Measurements from ENCODE around the gene TMEM156.
"Not testable (repeated sequence)": the region's sequence is repeated elsewhere in the genome, so short reads cannot be mapped to it uniquely, and the experiment has no call there.

The TMEM156 gene

GRCh38 chr4:38988353-38988752 lies 43.9 kb downstream of the TMEM156 start:
- not testable (repeated sequence) for DNase-seq

GRCh38 chr4:38987491-38987890 lies 44.7 kb downstream of the TMEM156 start:
- no peak for DNase-seq

DNA sequence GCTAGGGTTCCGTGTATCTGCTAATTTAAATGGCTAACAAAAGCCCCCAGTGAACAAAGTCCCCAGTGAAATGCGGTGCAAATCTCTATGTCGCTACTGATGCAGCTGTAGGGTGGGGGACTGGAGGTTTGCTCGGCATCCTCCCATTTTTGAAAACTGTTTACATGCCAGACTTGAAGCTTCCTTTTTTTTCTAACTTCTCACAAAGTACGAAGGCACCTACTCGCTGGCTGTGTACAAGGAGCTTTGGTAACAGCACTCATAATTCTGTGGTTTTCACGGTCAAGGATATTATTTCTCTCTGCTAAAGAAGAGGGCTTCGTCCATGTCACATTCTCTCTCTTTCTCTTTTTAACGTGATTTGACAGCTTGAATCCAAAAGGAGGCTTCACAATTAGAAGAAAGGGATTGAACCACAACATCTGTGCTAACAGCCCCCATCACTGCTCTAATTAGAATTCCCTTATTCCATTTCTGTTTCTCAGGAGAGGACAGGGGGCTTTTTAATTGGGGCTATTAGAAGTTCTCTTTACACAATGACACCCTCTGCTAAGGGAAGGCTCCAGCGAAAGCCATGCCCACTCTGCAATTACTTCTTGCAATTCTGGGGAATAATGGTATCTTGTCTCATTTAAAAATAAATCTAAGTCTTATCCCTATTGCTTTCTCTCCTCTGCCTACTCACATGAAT lies 46.7 kb downstream of the TMEM156 start:
- no peak for DNase-seq

DNA sequence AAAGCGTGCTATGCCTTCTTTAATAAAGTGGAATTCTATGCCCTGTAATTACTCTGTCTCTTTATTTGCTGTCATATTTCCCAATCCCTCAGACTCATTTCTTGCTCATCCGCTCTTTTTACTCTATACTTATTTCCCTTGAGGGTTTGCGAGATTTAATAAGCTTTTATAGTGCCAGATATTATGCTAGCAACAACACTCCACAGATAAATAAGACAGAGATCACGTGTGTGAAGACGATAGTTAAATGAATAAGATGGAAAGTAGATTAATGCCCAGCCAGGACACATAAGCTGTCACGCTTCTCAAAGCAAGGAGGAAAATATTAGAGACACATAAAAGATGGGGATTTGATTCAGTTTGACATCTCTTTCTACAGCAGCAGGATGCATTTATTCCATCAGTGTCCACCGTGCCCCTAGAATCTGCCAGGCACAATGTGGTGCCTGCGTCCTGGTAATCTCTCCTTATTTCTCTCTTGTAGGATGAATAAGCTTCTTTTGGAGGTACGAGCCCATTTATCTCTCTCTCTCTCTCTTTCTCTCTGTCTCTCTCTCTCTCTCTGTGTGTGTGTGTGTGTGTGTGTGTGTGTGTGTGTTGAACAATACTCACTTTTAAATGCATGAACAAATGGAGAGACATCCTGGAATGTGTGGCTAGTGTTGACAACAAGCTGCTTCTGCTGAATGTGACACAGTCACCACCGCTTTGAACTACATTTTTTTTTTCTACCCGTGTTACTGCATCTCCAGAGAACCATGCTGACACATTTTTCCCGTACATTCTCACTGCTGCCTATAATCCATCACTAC lies 48.2 kb downstream of the TMEM156 start:
- no peak for DNase-seq

DNA sequence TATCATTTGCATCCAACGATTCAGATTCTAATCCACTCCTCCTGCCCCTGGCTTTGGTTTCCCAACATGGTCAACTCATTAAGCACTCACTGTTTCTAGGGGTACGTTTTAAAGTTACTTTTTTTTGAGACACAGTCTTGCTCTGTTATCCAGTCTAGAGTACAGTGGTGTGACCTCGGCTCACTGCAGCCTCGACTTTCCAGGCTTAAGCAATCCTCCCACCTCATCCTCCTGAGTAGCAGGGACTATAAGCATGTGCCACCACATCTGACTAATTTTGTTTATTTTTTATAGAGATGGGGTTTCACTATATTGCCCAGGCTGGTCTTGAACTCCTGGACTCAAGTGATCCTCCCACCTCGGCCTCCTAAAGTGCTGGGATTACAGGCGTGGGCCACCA lies 48.9 kb downstream of the TMEM156 start:
- no peak for DNase-seq

DNA sequence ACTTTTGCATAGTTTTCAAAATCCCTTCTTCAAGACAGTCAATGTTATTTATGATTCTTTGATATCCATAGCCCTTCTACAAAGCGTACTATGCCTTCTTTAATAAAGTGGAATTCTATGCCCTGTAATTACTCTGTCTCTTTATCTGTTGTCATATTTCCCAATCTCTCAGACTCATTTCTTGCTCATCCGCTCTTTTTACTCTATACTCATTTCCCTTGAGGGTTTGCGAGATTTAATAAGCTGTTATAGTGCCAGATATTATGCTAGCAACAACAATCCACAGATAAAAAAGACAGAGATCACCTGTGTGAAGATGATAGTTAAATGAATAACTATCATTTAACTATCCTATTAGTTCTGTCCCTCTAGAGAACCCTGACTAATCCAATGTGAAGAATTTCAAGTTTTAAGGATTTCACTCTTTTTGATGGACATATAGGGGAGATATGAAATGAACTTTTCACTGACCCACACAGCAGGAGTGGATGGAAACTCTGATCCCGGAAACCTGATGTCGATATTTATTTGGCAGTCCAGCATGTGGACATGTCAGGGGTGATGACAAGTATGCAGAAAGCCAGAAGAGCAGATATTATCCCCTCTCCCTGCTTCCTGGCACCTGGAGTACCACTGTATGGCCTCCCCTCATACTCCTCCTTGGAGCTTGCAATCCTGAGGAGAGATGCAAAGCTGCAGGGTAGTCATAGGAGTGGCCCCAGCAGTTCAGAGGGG lies 49.7 kb downstream of the TMEM156 start:
- no peak for DNase-seq

- DNase-seq: no peak
Observed at GRCh38 chr4:38980903-38981676, 51.1 kb downstream of the TMEM156 start.

GRCh38 chr4:38979511-38980230 lies 52.5 kb downstream of the TMEM156 start:
- DNase-seq: no peak

DNA sequence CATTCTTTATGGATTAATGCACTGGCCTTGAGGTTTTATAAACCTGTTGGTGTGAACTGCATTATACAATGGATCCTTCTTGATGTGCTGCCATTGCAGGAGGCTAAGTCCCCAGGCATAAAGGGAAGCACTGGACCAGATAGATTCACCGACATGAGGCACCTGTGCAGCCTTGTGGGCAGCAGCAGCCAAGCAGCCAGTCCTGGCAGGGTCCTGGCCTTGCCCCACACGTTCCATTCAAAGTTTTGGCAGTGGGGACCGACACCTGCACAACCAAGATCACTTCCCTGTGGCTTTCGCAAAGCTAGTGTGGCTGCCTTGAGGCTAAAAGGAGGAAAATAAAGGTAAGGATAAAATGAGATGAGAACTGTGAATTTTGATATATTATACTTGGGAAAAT lies 53.1 kb downstream of the TMEM156 start:
- no peak for DNase-seq

GRCh38 chr4:38976308-38976707 lies 55.9 kb downstream of the TMEM156 start:
- no peak for DNase-seq

- no peak for DNase-seq
Observed at GRCh38 chr4:38968668-38969067, 63.5 kb downstream of the TMEM156 start.

DNA sequence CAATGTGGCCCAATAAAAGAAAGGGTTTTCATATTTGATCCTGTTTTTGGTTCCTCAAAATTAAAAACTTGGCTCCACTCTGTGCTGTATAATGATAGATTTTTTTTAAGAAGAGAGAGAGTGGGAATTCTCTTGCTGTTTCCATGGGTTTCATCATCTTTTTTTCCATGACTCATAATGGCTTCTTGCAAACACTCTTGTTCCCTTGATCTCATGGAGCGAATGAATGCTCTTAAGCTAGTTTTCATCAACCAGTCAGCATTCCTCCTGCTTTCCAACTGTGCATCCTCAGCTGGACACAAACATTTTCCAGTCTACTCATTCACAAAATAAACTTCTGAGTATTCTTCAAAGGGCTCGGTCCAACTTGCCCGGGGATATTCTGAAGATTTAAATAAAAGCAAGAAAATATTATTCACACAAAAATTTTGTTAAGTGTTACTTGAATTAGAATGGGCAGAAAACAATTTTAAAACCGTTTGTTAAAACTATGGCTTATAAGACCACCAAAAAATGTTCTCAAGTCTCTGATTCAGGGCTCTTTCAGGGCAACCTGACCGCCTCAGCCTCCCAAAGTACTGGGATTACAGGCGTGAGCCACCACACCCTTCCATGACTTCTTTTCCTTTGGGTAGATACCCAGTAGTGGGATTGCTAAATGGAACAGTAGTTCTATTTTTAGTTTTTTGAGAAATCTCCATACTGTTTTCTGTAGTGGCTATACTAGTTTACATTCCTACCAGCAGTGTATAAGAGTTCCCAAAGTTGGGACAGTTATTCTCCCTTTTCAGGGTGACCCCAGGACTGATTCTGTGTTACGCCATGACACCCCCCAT lies 64.7 kb downstream of the TMEM156 start:
- no peak for DNase-seq

GRCh38 chr4:38965866-38966265 lies 66.3 kb downstream of the TMEM156 start:
- DNase-seq: no peak

DNA sequence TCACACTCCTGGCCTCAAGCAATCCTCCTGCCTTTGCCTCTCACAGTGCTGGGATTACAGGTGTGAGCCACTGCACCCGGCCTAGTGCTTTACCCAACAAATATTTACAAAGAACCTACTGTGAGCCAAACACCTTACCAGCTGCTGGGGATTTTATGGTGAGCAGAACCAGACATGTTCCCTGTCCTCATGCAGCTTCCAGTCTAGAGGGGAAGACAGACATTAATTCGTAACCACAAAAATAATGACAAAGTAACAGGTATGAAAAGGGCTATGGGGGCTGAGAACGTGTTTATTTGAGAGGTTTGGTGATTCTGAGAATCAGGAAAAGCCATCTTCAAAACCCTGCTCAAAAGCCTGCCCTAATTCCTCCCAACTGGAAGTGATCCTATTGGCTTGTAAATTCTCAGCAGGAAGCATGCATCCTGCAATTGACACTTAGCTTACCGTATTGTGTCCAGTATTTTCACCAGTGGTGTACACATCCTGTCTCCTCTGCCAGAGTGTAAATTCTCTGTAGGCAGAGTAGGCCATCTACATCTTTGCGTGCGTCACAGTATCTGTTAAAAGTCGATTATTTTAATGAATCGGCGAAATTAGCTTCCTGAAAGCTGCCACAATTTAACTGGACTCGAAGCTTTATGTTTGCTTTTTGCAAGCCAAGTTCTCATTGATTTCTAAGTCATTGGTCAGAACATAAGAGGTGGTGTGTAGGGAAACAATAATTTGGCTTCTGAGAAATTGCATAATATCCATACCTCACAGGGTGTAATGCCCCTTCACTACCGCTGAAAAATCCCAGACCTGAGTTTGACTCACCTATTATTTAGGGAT lies 67.0 kb downstream of the TMEM156 start:
- no peak for DNase-seq

DNA sequence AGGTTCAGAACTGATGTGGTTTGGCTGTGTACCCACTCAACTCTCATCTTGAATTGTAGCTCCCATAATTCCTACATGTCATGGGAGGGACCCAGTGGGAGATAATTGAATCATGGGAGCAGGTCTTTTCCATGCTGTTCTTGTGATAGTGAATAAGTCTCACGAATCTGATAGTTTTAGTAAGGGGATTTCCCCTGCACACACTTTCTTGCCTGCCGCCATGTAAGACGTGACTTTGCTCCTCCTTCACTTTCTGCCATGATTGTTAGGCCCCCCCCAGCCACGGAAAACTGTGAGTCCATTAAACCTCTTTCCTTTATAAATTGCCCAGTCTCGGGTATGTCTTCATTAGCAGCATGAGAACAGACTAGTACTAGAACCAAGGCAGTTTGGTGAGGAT lies 73.0 kb downstream of the TMEM156 start:
- DNase-seq: not testable (repeated sequence)

GRCh38 chr4:38958453-38959190 lies 73.6 kb downstream of the TMEM156 start:
- no peak for DNase-seq

- DNase-seq: no peak
Observed at GRCh38 chr4:38957893-38958292, 74.3 kb downstream of the TMEM156 start.

- no peak for DNase-seq
Observed at GRCh38 chr4:38957261-38957815, 74.9 kb downstream of the TMEM156 start.

DNA sequence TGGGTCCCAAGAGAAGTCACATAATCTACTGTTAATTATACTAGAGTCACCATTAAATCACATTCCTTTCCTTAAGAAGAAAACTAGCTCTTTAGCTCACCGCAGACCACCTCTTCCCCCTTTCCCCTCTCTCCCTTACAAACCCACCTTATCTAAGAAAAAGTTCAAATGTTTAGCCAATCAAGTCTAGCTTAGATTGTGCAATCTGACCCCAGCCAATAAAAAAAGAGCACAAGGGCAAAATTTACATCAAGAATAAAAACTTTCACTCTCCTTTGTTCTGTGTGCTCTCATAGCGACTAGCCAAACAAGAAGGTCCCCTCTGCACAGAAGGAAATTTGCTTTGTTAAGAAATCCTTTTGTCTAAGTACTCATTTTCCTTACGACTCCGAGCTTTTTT lies 76.3 kb downstream of the TMEM156 start:
- no peak for DNase-seq
